ENCODE measurements around the gene ADCY2. TPM values are rescaled to one million over a fixed set of nuclear protein-coding genes. Genes with fewer than 3 reads are reported as not detected.

Gene ADCY2
- total and polyA plus RNA-seq, 2 of the 13 experiments (the other 11 are each of a cell fraction or from before 2014, with no cell fraction given): not detected

- TF ChIP-seq, protein P1, sequence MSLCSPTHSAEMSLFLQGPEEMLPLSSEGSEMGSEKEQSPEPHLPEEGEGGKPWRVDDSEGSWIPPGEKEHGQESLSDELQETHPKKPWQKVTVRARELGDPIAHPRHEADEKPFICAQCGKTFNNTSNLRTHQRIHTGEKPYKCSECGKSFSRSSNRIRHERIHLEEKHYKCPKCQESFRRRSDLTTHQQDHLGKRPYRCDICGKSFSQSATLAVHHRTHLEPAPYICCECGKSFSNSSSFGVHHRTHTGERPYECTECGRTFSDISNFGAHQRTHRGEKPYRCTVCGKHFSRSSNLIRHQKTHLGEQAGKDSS (CRISPR knock-in tag; IDR thresholded peaks at IDR 0.05; ENCODE audit: borderline replicate concordance, low read depth): no peak
- TF ChIP-seq ZNF816 (CRISPR knock-in tag; IDR thresholded peaks at IDR 0.05; ENCODE audit: borderline replicate concordance): no peak
Observed at GRCh38 chr5:7793895-7794294, 398.0 kb downstream of the ADCY2 start (continued).

DNA sequence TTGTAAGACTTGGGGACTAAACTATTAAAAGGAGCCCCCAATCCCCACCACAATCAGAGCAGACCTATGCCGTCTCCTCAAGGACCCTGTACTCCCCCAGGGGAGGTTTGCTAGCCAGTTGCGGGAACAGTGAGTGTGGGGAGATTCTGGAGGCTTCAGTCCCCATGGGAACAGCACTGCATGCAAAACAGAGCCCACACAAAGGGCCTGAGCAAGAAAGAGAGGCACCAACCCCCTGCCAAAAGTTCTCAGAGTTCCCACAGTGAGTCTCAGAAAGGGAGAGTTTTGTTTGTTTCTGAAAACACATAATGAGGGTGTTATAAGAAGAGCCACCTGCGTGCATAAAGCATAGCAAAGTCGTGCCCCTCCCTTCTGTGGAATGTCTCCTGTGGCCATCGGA is 398.4 kb downstream of the ADCY2 start:
- Histone ChIP-seq H3K4me3 (replicated peaks in 1 of 3; ENCODE audit: insufficient read depth in 1 of 3, low read depth in 2 of 3, low read length in 3 of 3) (no peak overlapping the region), H3K27ac (ENCODE audit: extremely low read length, insufficient read depth, low read length) (no peak overlapping the region), H3K36me3 (replicated peaks in 1 of 2; ENCODE audit: control insufficient read depth in 1 of 2, insufficient read depth in 2 of 2, low read length in 2 of 2) (no peaks in the 10 kb centered on the region), H3K4me2 (ENCODE audit: low read depth, low read length) (no peak overlapping the region), H3K9me3 (ENCODE audit: low read length) (no peaks in the 10 kb centered on the region), H3K9ac (ENCODE audit: insufficient read depth, low read depth, low read length) (no peak overlapping the region), H4K20me1 (ENCODE audit: insufficient read depth, low read length) (no peaks in the 10 kb centered on the region), H3K79me2 (ENCODE audit: insufficient read depth, low read length) (no peaks in the 10 kb centered on the region), H2AFZ (ENCODE audit: low read length) (no peak overlapping the region), H3K4me1 (ENCODE audit: insufficient read depth, low read length) (no peaks in the 10 kb centered on the region), H3K27me3 (ENCODE audit: control insufficient read depth in 1 of 2, insufficient read depth in 2 of 2, low read length in 2 of 2) (peaks cover 3 to 7% of the 10 kb centered on the region in 2 experiments; a peak in 2 of 5 replicates)
- intact Hi-C loops (cut with micrococcal nuclease; ENCODE audit: unreplicated experiment): no loop called here
- ATAC-seq (no peak), FAIRE-seq (no peak), DNase-seq (ENCODE audit: low spot score) (no peak)
- no TSS peak for BruUV-seq (replicated peaks)
- CTCF ChIA-PET (ENCODE audit: low intra/inter-chr PET ratio, low total read pairs): no interaction called here
- POLR2A ChIA-PET: no interaction called here
- in situ Hi-C loops (cut with HindIII; ENCODE audit: extremely low pct_ligation_motif_present, low pct_unique_long_range_greater_than_20kb): no loop called here
- no peak for TF ChIP-seq JARID2 (CRISPR knock-in tag; IDR thresholded peaks at IDR 0.05; ENCODE audit: insufficient replicate concordance)
- no peak for TF ChIP-seq LBX2 (CRISPR knock-in tag; IDR thresholded peaks at IDR 0.05; ENCODE audit: borderline replicate concordance)
- TF ChIP-seq JUN (CRISPR knock-in tag; IDR thresholded peaks at IDR 0.05): no peak
- no peak for TF ChIP-seq ZNF782 (CRISPR knock-in tag; IDR thresholded peaks at IDR 0.05; ENCODE audit: borderline replicate concordance)
- TF ChIP-seq, protein P2, sequence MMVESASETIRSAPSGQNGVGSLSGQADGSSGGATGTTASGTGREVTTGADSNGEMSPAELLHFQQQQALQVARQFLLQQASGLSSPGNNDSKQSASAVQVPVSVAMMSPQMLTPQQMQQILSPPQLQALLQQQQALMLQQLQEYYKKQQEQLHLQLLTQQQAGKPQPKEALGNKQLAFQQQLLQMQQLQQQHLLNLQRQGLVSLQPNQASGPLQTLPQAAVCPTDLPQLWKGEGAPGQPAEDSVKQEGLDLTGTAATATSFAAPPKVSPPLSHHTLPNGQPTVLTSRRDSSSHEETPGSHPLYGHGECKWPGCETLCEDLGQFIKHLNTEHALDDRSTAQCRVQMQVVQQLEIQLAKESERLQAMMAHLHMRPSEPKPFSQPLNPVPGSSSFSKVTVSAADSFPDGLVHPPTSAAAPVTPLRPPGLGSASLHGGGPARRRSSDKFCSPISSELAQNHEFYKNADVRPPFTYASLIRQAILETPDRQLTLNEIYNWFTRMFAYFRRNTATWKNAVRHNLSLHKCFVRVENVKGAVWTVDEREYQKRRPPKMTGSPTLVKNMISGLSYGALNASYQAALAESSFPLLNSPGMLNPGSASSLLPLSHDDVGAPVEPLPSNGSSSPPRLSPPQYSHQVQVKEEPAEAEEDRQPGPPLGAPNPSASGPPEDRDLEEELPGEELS (CRISPR knock-in tag; IDR thresholded peaks at IDR 0.05): no peak
- TF ChIP-seq ZNF12 (CRISPR knock-in tag; IDR thresholded peaks at IDR 0.05): no peak
- TF ChIP-seq ATF5 (CRISPR knock-in tag; IDR thresholded peaks at IDR 0.05; ENCODE audit: low read depth): no peak
- TF ChIP-seq, protein P3, sequence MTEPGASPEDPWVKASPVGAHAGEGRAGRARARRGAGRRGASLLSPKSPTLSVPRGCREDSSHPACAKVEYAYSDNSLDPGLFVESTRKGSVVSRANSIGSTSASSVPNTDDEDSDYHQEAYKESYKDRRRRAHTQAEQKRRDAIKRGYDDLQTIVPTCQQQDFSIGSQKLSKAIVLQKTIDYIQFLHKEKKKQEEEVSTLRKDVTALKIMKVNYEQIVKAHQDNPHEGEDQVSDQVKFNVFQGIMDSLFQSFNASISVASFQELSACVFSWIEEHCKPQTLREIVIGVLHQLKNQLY (CRISPR knock-in tag; IDR thresholded peaks at IDR 0.05): no peak
- TF ChIP-seq NCOA1 (CRISPR knock-in tag; IDR thresholded peaks at IDR 0.05): no peak
- TF ChIP-seq, protein P4, sequence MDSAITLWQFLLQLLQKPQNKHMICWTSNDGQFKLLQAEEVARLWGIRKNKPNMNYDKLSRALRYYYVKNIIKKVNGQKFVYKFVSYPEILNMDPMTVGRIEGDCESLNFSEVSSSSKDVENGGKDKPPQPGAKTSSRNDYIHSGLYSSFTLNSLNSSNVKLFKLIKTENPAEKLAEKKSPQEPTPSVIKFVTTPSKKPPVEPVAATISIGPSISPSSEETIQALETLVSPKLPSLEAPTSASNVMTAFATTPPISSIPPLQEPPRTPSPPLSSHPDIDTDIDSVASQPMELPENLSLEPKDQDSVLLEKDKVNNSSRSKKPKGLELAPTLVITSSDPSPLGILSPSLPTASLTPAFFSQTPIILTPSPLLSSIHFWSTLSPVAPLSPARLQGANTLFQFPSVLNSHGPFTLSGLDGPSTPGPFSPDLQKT (CRISPR knock-in tag; IDR thresholded peaks at IDR 0.05; ENCODE audit: borderline replicate concordance): no peak
- no peak for TF ChIP-seq ZKSCAN8 (CRISPR knock-in tag; IDR thresholded peaks at IDR 0.05; ENCODE audit: borderline replicate concordance)
- no peak for TF ChIP-seq NFKB2 (CRISPR knock-in tag; IDR thresholded peaks at IDR 0.05; ENCODE audit: borderline replicate concordance)
- TF ChIP-seq ATF7-NPFF (CRISPR knock-in tag; IDR thresholded peaks at IDR 0.05; ENCODE audit: low read depth): no peak
- TF ChIP-seq RFXANK (CRISPR knock-in tag; IDR thresholded peaks at IDR 0.05): no peak
- TF ChIP-seq SMAD9 (CRISPR knock-in tag; IDR thresholded peaks at IDR 0.05): no peak
- no peak for TF ChIP-seq HNRNPUL1 (IDR thresholded peaks at IDR 0.05; ENCODE audit: low read depth, low read length)
- WGBS (ENCODE audit: low lambda C conversion rate): 0% methylated on average over 5 of the region's 5 CpGs
